NB4 (cell line): ENCODE results near the gene XKR7.

Source experiments
- CTCF ChIP-seq: IDR thresholded peaks from one replicate; pipeline ENCODE4 v1.5.1; 2012; ENCODE audit warnings: low read depth, low read length
- MAX ChIP-seq: IDR thresholded peaks from 2 replicates; pipeline ENCODE4 v1.6.1; 2011; ENCODE audit warnings: low read depth, low read length
- MYC ChIP-seq: IDR thresholded peaks from 2 replicates; pipeline ENCODE4 v1.6.1; 2011; ENCODE audit warnings: low read depth, low read length
- POLR2A ChIP-seq: IDR thresholded peaks from 2 replicates; pipeline ENCODE4 v1.6.1; 2011; ENCODE audit warnings: mild to moderate bottlenecking; ENCODE audit not compliant: insufficient read length; ENCODE audit errors: extremely low read depth

DNA sequence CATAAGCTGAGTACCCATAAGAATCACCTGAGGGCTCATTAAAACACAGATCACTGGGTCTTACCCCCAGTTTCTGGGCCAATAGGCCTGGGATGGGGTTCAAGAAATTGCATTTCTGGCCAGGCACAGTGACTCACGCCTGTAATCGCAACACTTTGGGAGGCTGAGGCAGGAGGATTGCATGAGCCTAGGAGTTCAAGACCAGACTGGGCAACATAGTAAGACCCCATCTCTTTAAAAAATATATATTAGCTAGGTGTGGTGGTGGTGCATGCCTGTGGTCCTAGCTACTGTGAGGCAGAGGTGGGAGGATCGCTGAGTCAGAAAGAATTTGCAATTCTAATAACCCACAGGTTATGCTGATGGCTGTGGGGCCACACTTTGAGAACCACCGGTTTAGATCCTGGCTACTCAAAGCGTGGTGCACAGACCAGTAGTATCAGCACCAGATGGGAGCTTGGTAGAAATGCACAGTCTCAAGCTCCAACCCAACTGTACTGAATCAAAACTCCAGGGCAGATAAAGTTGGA is 44.3 kb downstream of the XKR7 start:
- TF ChIP-seq POLR2A (no peak), CTCF (no peak), MAX (no peak), MYC (no peak)
